HepG2 (cell line): Measurements from ENCODE around the gene GADD45B. TPM values are rescaled to one million over a fixed set of nuclear protein-coding genes. Genes with fewer than 3 reads are reported as not detected.

ENCODE experiments used
- ATRX ChIP-seq: sonication (generic); formaldehyde crosslinking; IDR thresholded peaks from 2 replicates; pipeline ENCODE4 v1.4.0; 2020; ENCODE audit warnings: missing genetic modification reagents, borderline replicate concordance
- CBX5 ChIP-seq: sonication (generic); formaldehyde crosslinking; IDR thresholded peaks from 2 replicates; pipeline ENCODE4 v1.4.0; 2020; ENCODE audit warnings: missing genetic modification reagents, borderline replicate concordance
- CC2D1A ChIP-seq: sonication (generic); formaldehyde crosslinking; IDR thresholded peaks from 2 replicates; pipeline ENCODE4 v1.8.1; 2023; ENCODE audit warnings: mild to moderate bottlenecking, missing genetic modification reagents
- CEBPG ChIP-seq: IDR thresholded peaks from 2 replicates; pipeline ENCODE4 v1.6.1; 2016
- CREB1 ChIP-seq, 2 experiments: fragments of 450-650 bp in 1 of 2; IDR thresholded peaks; 2 replicates each; pipeline ENCODE4 v1.6.1; 2016 to 2017; ENCODE audit warnings: control low read depth in 1 of 2, mild to moderate bottlenecking in 1 of 2, missing compliant biosample characterization in 1 of 2, missing genetic modification characterization in 1 of 2
- ETV5 ChIP-seq: IDR thresholded peaks from 2 replicates; pipeline ENCODE4 v1.6.1; 2018; ENCODE audit warnings: missing biosample characterization, missing genetic modification reagents, inconsistent platforms, borderline replicate concordance
- FOXK1 ChIP-seq: sonication (generic); formaldehyde crosslinking; IDR thresholded peaks from 2 replicates; pipeline ENCODE4 v1.4.0; 2020; ENCODE audit warnings: low read depth, missing genetic modification reagents, borderline replicate concordance
- GRHL1 ChIP-seq: sonication (generic); formaldehyde crosslinking; conservative IDR thresholded peaks from 2 replicates; pipeline ENCODE4 v1.8.0; 2022; ENCODE audit warnings: missing genetic modification reagents
- HES4 ChIP-seq: sonication (generic); formaldehyde crosslinking; IDR thresholded peaks from 2 replicates; pipeline ENCODE4 v1.9.0; 2021; ENCODE audit warnings: mild to moderate bottlenecking, missing genetic modification reagents, borderline replicate concordance
- JARID2 ChIP-seq: sonication (generic); formaldehyde crosslinking; IDR thresholded peaks from 2 replicates; pipeline ENCODE4 v1.8.1; 2023; ENCODE audit warnings: missing genetic modification reagents, inconsistent platforms; ENCODE audit not compliant: insufficient replicate concordance
- JUN ChIP-seq: sonication (generic); formaldehyde crosslinking; IDR thresholded peaks from 2 replicates; pipeline ENCODE4 v1.4.0; 2020; ENCODE audit warnings: mild to moderate bottlenecking, missing genetic modification reagents
- NPAS2 ChIP-seq: sonication (generic); formaldehyde crosslinking; IDR thresholded peaks from 2 replicates; pipeline ENCODE4 v1.8.0; 2022; ENCODE audit warnings: mild to moderate bottlenecking, missing genetic modification reagents, borderline replicate concordance
- PREB ChIP-seq: sonication (generic); formaldehyde crosslinking; IDR thresholded peaks from 2 replicates; pipeline ENCODE4 v1.4.0; 2020; ENCODE audit warnings: missing genetic modification reagents
- RBFOX2 ChIP-seq: fragments of 200-400 bp; formaldehyde crosslinking; IDR thresholded peaks from 2 replicates; pipeline ENCODE4 v1.6.1; 2017; ENCODE audit warnings: low read depth, mild to moderate bottlenecking, low read length
- RFXAP ChIP-seq: sonication (generic); formaldehyde crosslinking; IDR thresholded peaks from 2 replicates; pipeline ENCODE4 v1.4.0; 2020; ENCODE audit warnings: missing genetic modification reagents, borderline replicate concordance
- RORA ChIP-seq: sonication (generic); formaldehyde crosslinking; IDR thresholded peaks from 2 replicates; pipeline ENCODE4 v1.5.0; 2020; ENCODE audit warnings: mild to moderate bottlenecking, missing genetic modification reagents, moderate library complexity
- SKI ChIP-seq: fragments of 450-650 bp; IDR thresholded peaks from one replicate; pipeline ENCODE4 v1.6.1; 2018; ENCODE audit warnings: mild to moderate bottlenecking; ENCODE audit not compliant: partially characterized antibody
- ZFP37 ChIP-seq: sonication (generic); formaldehyde crosslinking; IDR thresholded peaks from 2 replicates; pipeline ENCODE4 v1.4.0; 2020; ENCODE audit warnings: missing genetic modification reagents, borderline replicate concordance
- ZFP91 ChIP-seq: sonication (generic); formaldehyde crosslinking; IDR thresholded peaks from 2 replicates; pipeline ENCODE4 v1.9.0; 2022; ENCODE audit warnings: missing genetic modification reagents, mild to moderate bottlenecking, borderline replicate concordance
- ZFYVE20 ChIP-seq: sonication (generic); formaldehyde crosslinking; IDR thresholded peaks from 2 replicates; pipeline ENCODE4 v1.8.0; 2023; ENCODE audit warnings: low read depth, mild to moderate bottlenecking, moderate library complexity, missing genetic modification reagents, borderline replicate concordance
- ZNF296 ChIP-seq: sonication (generic); formaldehyde crosslinking; conservative IDR thresholded peaks from 2 replicates; pipeline ENCODE4 v1.5.0; 2020; ENCODE audit warnings: mild to moderate bottlenecking, missing genetic modification reagents
- ZNF326 ChIP-seq: sonication (generic); formaldehyde crosslinking; IDR thresholded peaks from 2 replicates; pipeline ENCODE4 v1.4.0; 2020; ENCODE audit warnings: missing genetic modification reagents, borderline replicate concordance
- ZNF430 ChIP-seq: sonication (generic); formaldehyde crosslinking; IDR thresholded peaks from 2 replicates; pipeline ENCODE4 v1.9.0; 2021; ENCODE audit warnings: mild to moderate bottlenecking, missing genetic modification reagents
- ZNF788 ChIP-seq: sonication (generic); formaldehyde crosslinking; IDR thresholded peaks from 2 replicates; pipeline ENCODE4 v1.5.0; 2020; ENCODE audit warnings: mild to moderate bottlenecking, missing genetic modification reagents, borderline replicate concordance
- ZNF879 ChIP-seq: sonication (generic); formaldehyde crosslinking; IDR thresholded peaks from 2 replicates; pipeline ENCODE4 v1.8.1; 2023; ENCODE audit warnings: missing genetic modification reagents
- polyA plus RNA-seq, 8 experiments: library from polyadenylated mRNA; depleted of rRNA in 3 of 8; stranded (reverse) in 7 of 8; unstranded in 1 of 8; fragments of >200 nt; fragmentation: Illumina TruSeq in 4 of 8; extraction: Trizol in 4 of 8; gene quantifications; 2 replicates each; pipeline versions ENCODE4 v1.2.1 to v1.2.3, GENCODE V29; 2011 to 2016; ENCODE audit warnings: low read depth in 4 of 8, missing spikeins in 1 of 8, mixed read lengths in 1 of 8; ENCODE audit not compliant: insufficient read depth in 1 of 8
- total RNA-seq, 5 experiments: library from RNA; depleted of rRNA; stranded (reverse); fragments of >200 nt; fragmentation: Illumina TruSeq; extraction: Trizol; gene quantifications; 2 replicates each; pipeline ENCODE4 v1.2.3, GENCODE V29; 2016; ENCODE audit warnings: low read depth in 1 of 5

GADD45B gene
- total and polyA plus RNA-seq, 2 of the 13 experiments (the other 11 are each of a cell fraction or from before 2014, with no cell fraction given) = 4.6 to 34.1 TPM

- TF ChIP-seq SKI = peak; percentile 87
- TF ChIP-seq NPAS2 (CRISPR knock-in tag) = no peak
- peak; percentile 65; the same call in 1 of the 2 replicates for TF ChIP-seq FOXK1 (CRISPR knock-in tag)
- TF ChIP-seq HES4 (CRISPR knock-in tag) = no peak
- peak; percentile 54; the same call in 1 of the 2 replicates for TF ChIP-seq CBX5
- TF ChIP-seq RBFOX2 = no peak
- TF ChIP-seq RFXAP (CRISPR knock-in tag) = peak; percentile 63; the same call in 1 of the 2 replicates
- no peak for TF ChIP-seq JARID2
- 0 out of 2 replicates have a peak, but pooled peaks have one; percentile 31 for TF ChIP-seq CC2D1A (CRISPR knock-in tag)
- TF ChIP-seq ZFP91 (CRISPR knock-in tag) = peak; percentile 88
- no peak for TF ChIP-seq ZNF326 (CRISPR knock-in tag)
- TF ChIP-seq ZNF879 (CRISPR knock-in tag) = no peak
- no peak for TF ChIP-seq ZNF296 (CRISPR knock-in tag)
- no peak for TF ChIP-seq PREB
- peak; percentile 69 for TF ChIP-seq JUN (CRISPR knock-in tag)
- peak; percentile 92; the same call in 1 of the 2 replicates for TF ChIP-seq ZNF788
- TF ChIP-seq CEBPG (CRISPR knock-in tag) = no peak
- TF ChIP-seq RORA = peak; percentile 89; the same call in 1 of the 2 replicates
- TF ChIP-seq GRHL1 = no peak
- peak; percentile 90 for TF ChIP-seq ETV5 (CRISPR knock-in tag)
- no peak for TF ChIP-seq ZFP37
- TF ChIP-seq ZNF430 (CRISPR knock-in tag) = peak; percentile 66; the same call in 1 of the 2 replicates
- no peak for TF ChIP-seq ZFYVE20
- TF ChIP-seq ATRX = no peak
- 0 out of 2 replicates have a peak, but pooled peaks have one; percentile 39 for TF ChIP-seq CREB1 (IDR thresholded peaks at IDR 0.05)
- TF ChIP-seq CREB1 (CRISPR knock-in tag; IDR thresholded peaks at IDR 0.05) = peak; percentile 59
Observed at GRCh38 chr19:2462635-2463421, 13.1 kb upstream of the GADD45B start (continued).
